Measurements from ENCODE around the gene C17orf113.

Gene C17orf113

GRCh38 chr17:42090964-42091790 lies 40.8 kb upstream of the C17orf113 start:
- TF ChIP-seq ZFX (IDR thresholded peaks at IDR 0.05; ENCODE audit: borderline replicate concordance): no peak
- TF ChIP-seq CTCF (IDR thresholded peaks at IDR 0.05): no peak
- H3K27ac ChIP-seq: no peak overlapping the region

GRCh38 chr17:42088736-42089135 lies 38.3 kb upstream of the C17orf113 start:
- H3K27ac ChIP-seq: no peak overlapping the region
- TF ChIP-seq ZFX (IDR thresholded peaks at IDR 0.05; ENCODE audit: borderline replicate concordance) (no peak), CTCF (IDR thresholded peaks at IDR 0.05) (no peak)

GRCh38 chr17:42087736-42088705 lies 37.6 kb upstream of the C17orf113 start:
- TF ChIP-seq CTCF (IDR thresholded peaks at IDR 0.05) (no peak), ZFX (IDR thresholded peaks at IDR 0.05; ENCODE audit: borderline replicate concordance) (no peak)
- no peak overlapping the region for H3K27ac ChIP-seq

- no peak for TF ChIP-seq CTCF (IDR thresholded peaks at IDR 0.05)
- TF ChIP-seq ZFX (IDR thresholded peaks at IDR 0.05; ENCODE audit: borderline replicate concordance): no peak
- no peak overlapping the region for H3K27ac ChIP-seq
Observed at GRCh38 chr17:42087042-42087701, 36.8 kb upstream of the C17orf113 start.

GRCh38 chr17:42081516-42082129 lies 31.2 kb upstream of the C17orf113 start:
- no peak for TF ChIP-seq CTCF (IDR thresholded peaks at IDR 0.05)
- TF ChIP-seq ZFX (IDR thresholded peaks at IDR 0.05; ENCODE audit: borderline replicate concordance): no peak
- no peak overlapping the region for H3K27ac ChIP-seq

GRCh38 chr17:42079541-42079940 lies 29.1 kb upstream of the C17orf113 start:
- TF ChIP-seq ZFX (IDR thresholded peaks at IDR 0.05; ENCODE audit: borderline replicate concordance) (no peak), CTCF (IDR thresholded peaks at IDR 0.05) (no peak)
- no peak overlapping the region for H3K27ac ChIP-seq

Measured in 22Rv1 (cell line).